ENCODE results near the gene MLLT1. TPM values are rescaled to one million over a fixed set of nuclear protein-coding genes. Genes with fewer than 3 reads are reported as not detected.

The MLLT1 gene
- total and polyA plus RNA-seq, 2 of the 8 experiments (the other 6 are each of a cell fraction or from before 2014, with no cell fraction given): 18.8 to 45.1 TPM

- Histone ChIP-seq H2BK20ac (ENCODE audit: low read length) (no peak overlapping the region), H4K91ac (replicated peaks; ENCODE audit: insufficient read length, low read length) (peak overlapping the region; percentile 0), H3K18ac (ENCODE audit: extremely low read depth, low read length) (peak overlapping the region; percentile 32; the same call in 1 of the 2 replicates), H2BK5ac (ENCODE audit: low read depth, low read length) (0 out of 2 replicates have a peak overlapping the region, but pooled peaks have one; percentile 82), H2BK15ac (ENCODE audit: low read length) (no peak overlapping the region), H3K23me2 (ENCODE audit: low read depth, low read length) (no peaks in the 10 kb centered on the region), H3K14ac (ENCODE audit: insufficient read length) (no peak overlapping the region), H2AK5ac (ENCODE audit: low read depth, low read length) (peak overlapping the region; percentile 65; the same call in 1 of the 2 replicates), H2BK12ac (ENCODE audit: low read depth, low read length) (0 out of 2 replicates have a peak overlapping the region, but pooled peaks have one; percentile 14), H3K36me3 (ENCODE audit: control insufficient read depth in 2 of 4, insufficient read depth in 4 of 4, low read length in 3 of 4) (peaks cover 0 to 25% (median 10%) of the 10 kb centered on the region in 4 experiments; a peak in 3 of 8 replicates), H3K4me1 (replicated peaks in 1 of 4; ENCODE audit: control insufficient read depth in 3 of 4, insufficient read depth in 4 of 4, low read length in 3 of 4) (peaks cover 6 to 31% (median 19%) of the 10 kb centered on the region in 4 experiments), H4K5ac (ENCODE audit: insufficient read length, low read depth, low read length) (no peak overlapping the region), H3K79me2 (ENCODE audit: control insufficient read depth in 1 of 2, insufficient read depth in 2 of 2, low read length in 2 of 2) (peaks cover 8 to 92% of the 10 kb centered on the region in 2 experiments; a peak in 3 of 4 replicates), H4K20me1 (replicated peaks in 1 of 2; ENCODE audit: control insufficient read depth in 1 of 2, insufficient read depth in 2 of 2, low read length in 2 of 2) (peaks cover 44 to 52% of the 10 kb centered on the region in 2 experiments), H3K27ac (ENCODE audit: low read depth, low read length) (peak overlapping the region; percentile 11; the same call in 1 of the 2 replicates), H3K9me3 (ENCODE audit: insufficient read depth in 2 of 2, low read depth in 1 of 2, low read length in 1 of 2) (no peaks in the 10 kb centered on the region), H3K4me2 (ENCODE audit: insufficient read depth in 1 of 2, low read depth in 2 of 2, low read length in 2 of 2) (peak overlapping the region; percentile 30 to 55; a peak in 3 of 4 replicates), H3K79me1 (ENCODE audit: low read depth, low read length) (peaks cover 30% of the 10 kb centered on the region), H3K23ac (ENCODE audit: insufficient read length) (no peak overlapping the region), H2BK120ac (replicated peaks; ENCODE audit: low read depth, low read length) (no peak overlapping the region), H3K4ac (replicated peaks; ENCODE audit: insufficient read length, low read depth, low read length) (no peak overlapping the region), H4K8ac (ENCODE audit: extremely low read depth, insufficient read depth, low read length) (no peak overlapping the region), H2AFZ (ENCODE audit: low read length) (no peak overlapping the region), H3K9ac (replicated peaks in 1 of 4; ENCODE audit: extremely low read depth in 1 of 4, low read depth in 3 of 4, low read length in 3 of 4) (no peak overlapping the region; a peak in 1 of 7 replicates), H3K56ac (replicated peaks; ENCODE audit: insufficient read length, low read depth, low read length) (no peak overlapping the region), H3K27me3 (replicated peaks in 1 of 4; ENCODE audit: control insufficient read depth in 3 of 4, extremely low read depth in 1 of 4, insufficient read depth in 3 of 4, low read length in 3 of 4) (no peaks in the 10 kb centered on the region; a peak in 1 of 7 replicates), H3K4me3 (ENCODE audit: extremely low read depth in 1 of 4, insufficient read depth in 2 of 4, low read depth in 3 of 4, low read length in 4 of 4) (no peak overlapping the region)
- WGBS, 2 experiments (ENCODE audit: extremely low coverage in 1 of 2, insufficient coverage in 1 of 2, insufficient read length in 1 of 2, insufficient replicate concordance in 2 of 2, low coverage in 1 of 2, low lambda C conversion rate in 2 of 2, missing lambda C conversion rate in 1 of 2): 83% methylated on average over 34 of the region's 35 CpGs; no CpG with 5 or more reads in 1 of the 2 experiments
- POLR2A ChIA-PET (ENCODE audit: partially characterized antibody): interaction anchor here (0.6 to 1.8 kb wide), 10 partner anchors 11 to 192 kb away, joined by 3 to 8 read pairs (median 3); no protein-coding TSS in a partner anchor
- FAIRE-seq (no peak), DNase-seq (ENCODE audit: low read depth in 1 of 2, low spot score in 2 of 2) (no peak)
- CTCF ChIA-PET (ENCODE audit: partially characterized antibody): interaction anchor here (0.6 to 3.8 kb wide), 21 partner anchors 8 to 224 kb away, joined by 3 to 41 read pairs (median 4); no protein-coding TSS in a partner anchor
- TF ChIP-seq BACH1 (IDR thresholded peaks at IDR 0.05; ENCODE audit: low read length): no peak
- no peak for TF ChIP-seq CTBP2 (IDR thresholded peaks at IDR 0.05; ENCODE audit: borderline replicate concordance, insufficient read depth, insufficient read length, low read length)
- no peak for TF ChIP-seq CBX8 (IDR thresholded peaks at IDR 0.05; ENCODE audit: borderline replicate concordance, low read depth, low read length)
- no peak for TF ChIP-seq EGR1 (IDR thresholded peaks at IDR 0.05; ENCODE audit: borderline replicate concordance, low read depth, low read length)
- no peak for TF ChIP-seq POU5F1 (IDR thresholded peaks at IDR 0.05; ENCODE audit: low read depth, low read length)
- TF ChIP-seq PHF8 (conservative IDR thresholded peaks at IDR 0.05; ENCODE audit: low read depth, low read length): no peak
- TF ChIP-seq, protein P1, sequence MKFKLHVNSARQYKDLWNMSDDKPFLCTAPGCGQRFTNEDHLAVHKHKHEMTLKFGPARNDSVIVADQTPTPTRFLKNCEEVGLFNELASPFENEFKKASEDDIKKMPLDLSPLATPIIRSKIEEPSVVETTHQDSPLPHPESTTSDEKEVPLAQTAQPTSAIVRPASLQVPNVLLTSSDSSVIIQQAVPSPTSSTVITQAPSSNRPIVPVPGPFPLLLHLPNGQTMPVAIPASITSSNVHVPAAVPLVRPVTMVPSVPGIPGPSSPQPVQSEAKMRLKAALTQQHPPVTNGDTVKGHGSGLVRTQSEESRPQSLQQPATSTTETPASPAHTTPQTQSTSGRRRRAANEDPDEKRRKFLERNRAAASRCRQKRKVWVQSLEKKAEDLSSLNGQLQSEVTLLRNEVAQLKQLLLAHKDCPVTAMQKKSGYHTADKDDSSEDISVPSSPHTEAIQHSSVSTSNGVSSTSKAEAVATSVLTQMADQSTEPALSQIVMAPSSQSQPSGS (IDR thresholded peaks at IDR 0.05; ENCODE audit: low read length): no peak
- no peak for TF ChIP-seq TEAD4 (IDR thresholded peaks at IDR 0.05; ENCODE audit: low read depth, low read length)
- no peak for TF ChIP-seq RFX5 (IDR thresholded peaks at IDR 0.05; ENCODE audit: borderline replicate concordance, low read depth, low read length)
- TF ChIP-seq KDM5A (IDR thresholded peaks at IDR 0.05; ENCODE audit: low read length): no peak
These were observed 7.9 kb downstream of the MLLT1 start for GRCh38 chr19:6271721-6272410.
